HG03469 (cell line): ENCODE data around the gene ZDHHC3.

Source experiments
- ATAC-seq: cut with Tn5 transposase; IDR thresholded peaks from one replicate; pipeline ENCODE4 v1.9.1; 2021; ENCODE audit warnings: mild to moderate bottlenecking, moderate library complexity, moderate number of reproducible peaks; ENCODE audit not compliant: unreplicated experiment

Gene ZDHHC3

GRCh38 chr3:44899683-44900367, 76.1 kb downstream of the ZDHHC3 start:
- no peak for ATAC-seq

- no peak for ATAC-seq
Measured at GRCh38 chr3:44896440-44896839, 79.5 kb downstream of the ZDHHC3 start.

GRCh38 chr3:44894485-44894884, 81.5 kb downstream of the ZDHHC3 start:
- no peak for ATAC-seq

GRCh38 chr3:44893097-44893496, 82.9 kb downstream of the ZDHHC3 start:
- no peak for ATAC-seq

DNA sequence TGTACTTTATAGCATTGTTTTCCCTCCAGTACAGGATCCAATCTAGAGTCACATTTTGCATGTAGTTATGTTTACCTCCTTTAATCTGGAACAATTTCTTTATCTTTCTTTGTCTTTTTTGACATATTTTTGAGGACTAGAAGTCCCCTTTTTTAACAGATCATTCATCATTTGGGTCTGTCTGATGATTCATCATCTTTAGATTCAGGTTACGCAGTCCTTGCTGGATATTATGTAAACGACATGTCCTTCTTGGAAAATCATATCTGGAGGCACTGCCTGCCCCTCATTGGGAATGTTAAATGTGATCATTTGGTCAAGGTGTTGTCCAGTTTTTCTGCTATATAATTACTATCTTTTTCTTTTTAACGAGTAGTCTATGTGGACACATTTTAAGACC, 83.3 kb downstream of the ZDHHC3 start:
- no peak for ATAC-seq

DNA sequence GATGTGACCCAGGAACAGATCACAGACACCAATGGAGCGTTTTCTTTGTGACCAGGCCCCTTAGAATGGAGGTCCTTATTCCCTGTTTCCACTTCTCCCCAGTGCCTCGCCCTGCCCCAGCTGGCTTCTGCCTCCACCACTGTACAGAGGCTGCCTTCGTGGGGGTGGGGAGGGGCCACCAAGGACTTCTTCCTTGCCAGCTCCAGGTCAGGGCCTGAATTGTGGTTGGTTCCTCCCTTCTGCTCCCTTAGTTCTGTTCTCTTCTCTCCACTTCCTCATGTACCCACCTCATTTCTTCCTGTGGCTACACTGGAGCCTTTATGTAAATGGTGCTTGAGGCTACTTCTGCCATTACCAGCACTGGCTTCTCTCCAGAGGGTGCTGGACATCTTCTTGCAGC, 85.1 kb downstream of the ZDHHC3 start:
- no peak for ATAC-seq

GRCh38 chr3:44890258-44890657, 85.7 kb downstream of the ZDHHC3 start:
- ATAC-seq, result no peak

DNA sequence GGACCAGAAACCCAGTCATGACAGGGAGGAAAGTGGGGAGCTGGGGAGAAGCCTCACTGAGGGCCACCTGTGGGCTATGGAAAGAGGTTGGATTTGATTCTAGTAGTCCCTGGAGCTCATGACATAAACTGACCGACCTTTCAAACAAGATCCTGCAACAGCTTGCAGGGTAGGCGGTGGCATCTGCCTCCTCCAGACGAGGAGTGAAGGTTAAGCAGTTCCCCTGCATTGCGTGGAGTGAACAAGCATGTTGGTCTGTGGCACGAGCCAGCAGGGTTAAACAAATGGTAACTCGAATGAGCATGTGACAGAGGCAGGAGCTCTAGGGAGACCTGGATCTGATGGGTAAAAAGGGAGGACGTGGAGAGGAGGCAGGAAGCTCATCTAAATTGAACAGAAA, 88.9 kb downstream of the ZDHHC3 start:
- no peak for ATAC-seq

DNA sequence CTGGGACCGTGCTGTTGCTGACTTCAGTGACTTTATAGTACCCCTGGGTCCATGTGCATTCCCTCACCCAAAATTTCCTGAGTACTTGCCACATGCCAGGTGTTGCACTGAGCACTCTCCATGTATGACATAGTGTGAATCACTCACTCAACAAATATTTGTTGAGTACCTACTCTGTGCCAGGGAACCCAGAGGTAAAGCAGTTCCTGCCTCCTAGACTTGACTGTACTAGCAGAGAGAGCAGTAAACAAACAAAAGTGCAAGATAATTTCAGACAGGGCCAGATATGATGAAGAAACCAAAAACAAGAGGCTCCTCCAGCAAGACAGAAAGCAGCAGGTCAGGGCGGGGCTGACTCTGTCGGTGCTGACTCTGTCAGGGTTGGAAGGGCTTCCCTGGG, 89.4 kb downstream of the ZDHHC3 start:
- no peak for ATAC-seq

GRCh38 chr3:44885618-44886017, 90.4 kb downstream of the ZDHHC3 start:
- ATAC-seq, result no peak

DNA sequence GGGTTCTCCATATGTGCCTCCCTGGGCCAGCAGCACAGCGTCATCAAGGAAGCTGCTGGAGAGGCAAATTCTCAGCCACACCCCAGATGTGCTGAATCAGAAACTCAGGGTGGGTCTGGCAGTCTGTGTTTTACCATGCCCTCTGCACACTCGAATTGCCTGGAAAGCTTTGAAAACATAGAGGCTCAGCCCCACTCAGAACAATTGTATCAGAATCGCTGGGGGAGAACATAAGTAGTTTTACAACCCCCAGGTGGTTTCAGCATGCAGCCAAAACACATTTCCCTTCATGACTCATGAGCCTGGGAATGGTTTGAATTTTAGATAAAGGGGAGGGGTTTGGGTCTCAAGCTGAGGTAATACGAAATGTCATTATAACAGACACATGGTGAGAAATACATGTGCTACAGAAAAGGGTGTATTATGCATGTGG, 92.0 kb downstream of the ZDHHC3 start:
- no peak for ATAC-seq

DNA sequence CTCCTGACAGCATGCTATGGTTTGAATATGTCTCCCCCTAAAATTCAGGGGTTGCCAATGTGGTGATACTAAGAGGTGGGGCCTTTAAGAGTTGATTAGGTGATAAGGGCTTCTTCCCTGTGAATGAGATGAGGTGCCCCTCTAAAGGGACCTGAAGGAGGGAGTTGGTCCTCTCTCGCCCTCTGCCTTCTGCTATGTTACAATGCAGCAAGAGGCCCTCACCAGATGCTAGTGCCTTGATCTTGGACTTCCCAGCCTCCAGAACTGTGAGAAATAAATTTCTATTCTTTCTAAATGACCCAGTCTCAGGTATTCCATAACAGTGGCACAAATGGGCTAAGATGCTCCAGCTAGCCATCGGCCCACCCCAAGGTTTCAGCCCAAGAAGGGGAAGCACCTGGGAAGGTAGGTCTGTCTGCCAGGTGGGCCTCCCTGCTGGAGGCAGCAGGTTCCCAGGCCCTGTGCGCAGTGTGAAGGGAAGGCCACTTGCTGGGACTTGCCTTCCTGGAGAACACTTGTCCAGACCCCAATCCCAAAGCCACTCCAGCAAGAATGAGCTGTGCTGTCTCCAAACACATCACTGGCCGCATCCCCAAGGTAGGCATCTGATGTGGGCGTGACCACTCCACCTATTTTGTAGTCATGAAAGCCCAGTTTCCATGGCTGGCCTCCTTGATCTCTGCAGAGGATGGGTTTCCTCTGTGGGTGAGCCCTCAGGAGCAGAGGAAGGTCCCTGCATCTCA, 92.6 kb downstream of the ZDHHC3 start:
- no peak for ATAC-seq

GRCh38 chr3:44880284-44880683, 95.7 kb downstream of the ZDHHC3 start:
- ATAC-seq, result no peak

- no peak for ATAC-seq
Measured at GRCh38 chr3:44877333-44877732, 98.6 kb downstream of the ZDHHC3 start.

- ATAC-seq, result no peak
Measured at GRCh38 chr3:44875596-44875995, 100.4 kb downstream of the ZDHHC3 start.
